ENCODE results near the gene DGKH. TPM values are rescaled to one million over a fixed set of nuclear protein-coding genes. Genes with fewer than 3 reads are reported as not detected.

Gene DGKH
- total RNA-seq = 10 to 100 TPM; 17.3 to 18.2 TPM

DNA sequence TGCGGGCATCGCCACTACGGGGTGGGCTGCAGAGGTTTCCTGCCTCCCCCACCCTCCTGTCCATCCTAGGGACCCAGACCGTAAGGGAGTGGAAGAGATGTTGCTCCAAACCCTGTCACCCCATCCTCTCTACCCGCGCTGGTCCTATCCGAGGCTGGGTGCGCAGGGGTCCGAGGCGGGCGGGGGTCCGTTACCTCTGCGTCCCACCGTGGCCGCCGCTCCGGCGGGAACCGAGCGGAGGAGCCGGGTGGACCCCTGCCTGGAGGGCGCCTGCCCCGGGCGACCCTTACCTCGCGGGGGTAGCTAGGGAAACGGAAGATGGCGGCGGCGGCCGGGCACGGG, at the start of gene DGKH:
Gene DGKH, plus strand, starts transcription at position 307 of the 342 bp plus-strand sequence. CDS start 126 bp downstream, outside the sequence.
- peaks cover 38% of the 10 kb centered on the region for H3K4me1 Mint-ChIP-seq
- ChIA-PET CTCF (interaction anchor here (0.7 to 1.5 kb wide), 4 partner anchors 8 to 67 kb away, joined by 3 to 4 read pairs (median 3); no protein-coding TSS in a partner anchor), POLR2A (no interaction called here)
- no peak for DNase-seq
- H3K36me3 Mint-ChIP-seq (ENCODE audit: low read depth) = peaks cover 16% of the 10 kb centered on the region
- no peaks in the 10 kb centered on the region for H3K9me3 Mint-ChIP-seq
- H3K27me3 Mint-ChIP-seq = peaks cover 2% of the 10 kb centered on the region
- H3K27ac Mint-ChIP-seq = peak within 1 kb of the TSS; percentile 86
- peak within 1 kb of the TSS; percentile 85 for H3K4me3 Mint-ChIP-seq

DNA sequence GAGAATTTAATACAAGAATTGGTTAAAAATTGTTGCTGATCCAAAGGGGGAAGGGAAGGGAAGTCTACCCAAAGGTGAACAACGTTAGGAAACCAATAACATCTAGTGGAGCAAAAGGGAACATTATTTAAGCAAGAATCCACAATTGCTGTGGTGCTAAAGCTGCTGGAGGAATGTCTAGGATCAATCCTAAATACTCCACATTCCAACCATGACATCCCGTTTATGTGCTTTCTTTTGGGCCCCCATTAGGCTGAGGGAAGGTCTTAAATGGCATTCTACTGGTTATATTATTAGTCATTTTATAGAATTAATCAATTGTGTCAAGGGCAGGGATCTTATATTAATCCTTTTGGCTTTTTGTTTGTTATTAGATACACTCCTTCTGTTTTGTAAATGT, 47.6 kb upstream of the DGKH start:
- POLR2A ChIA-PET = no interaction called here
- no peak overlapping the region for H3K4me3 Mint-ChIP-seq
- CTCF ChIA-PET = interaction anchor here (1.0 kb wide), 2 partner anchors 10 to 20 kb away, joined by 3 to 4 read pairs; no protein-coding TSS in a partner anchor

GRCh38 chr13:42001580-42001979, 46.9 kb upstream of the DGKH start:
- Mint-ChIP-seq H3K4me1 (no peaks in the 10 kb centered on the region), H3K4me3 (no peak overlapping the region), H3K36me3 (ENCODE audit: low read depth) (no peaks in the 10 kb centered on the region), H3K27ac (no peak overlapping the region), H3K9me3 (no peaks in the 10 kb centered on the region), H3K27me3 (peaks cover 17% of the 10 kb centered on the region)
- CTCF ChIA-PET = interaction anchor here (1.0 kb wide), 2 partner anchors 11 to 20 kb away, joined by 3 to 4 read pairs; no protein-coding TSS in a partner anchor
- POLR2A ChIA-PET = no interaction called here
- DNase-seq = no peak

More for the DNA sequence above, 47.6 kb upstream of the DGKH start:
- peaks cover 2% of the 10 kb centered on the region for H3K4me1 Mint-ChIP-seq
- DNase-seq = no peak
- no peaks in the 10 kb centered on the region for H3K9me3 Mint-ChIP-seq
- peaks cover 17% of the 10 kb centered on the region for H3K27me3 Mint-ChIP-seq
- H3K27ac Mint-ChIP-seq = no peak overlapping the region
- no peaks in the 10 kb centered on the region for H3K36me3 Mint-ChIP-seq (ENCODE audit: low read depth)

GRCh38 chr13:42002066-42002465, 46.4 kb upstream of the DGKH start:
- Mint-ChIP-seq H3K4me3 (no peak overlapping the region), H3K36me3 (ENCODE audit: low read depth) (no peaks in the 10 kb centered on the region)
- POLR2A ChIA-PET = no interaction called here

GRCh38 chr13:42007844-42008243, 40.6 kb upstream of the DGKH start:
- no peak for DNase-seq
- H3K9me3 Mint-ChIP-seq = no peaks in the 10 kb centered on the region
- no peaks in the 10 kb centered on the region for H3K4me1 Mint-ChIP-seq
- no peaks in the 10 kb centered on the region for H3K27me3 Mint-ChIP-seq
- ChIA-PET POLR2A (no interaction called here), CTCF (no interaction called here)
- no peak overlapping the region for H3K27ac Mint-ChIP-seq
- no peak overlapping the region for H3K4me3 Mint-ChIP-seq
- no peaks in the 10 kb centered on the region for H3K36me3 Mint-ChIP-seq (ENCODE audit: low read depth)

More at GRCh38 chr13:42002066-42002465, 46.4 kb upstream of the DGKH start:
- peaks cover 17% of the 10 kb centered on the region for H3K27me3 Mint-ChIP-seq
- DNase-seq = no peak
- H3K4me1 Mint-ChIP-seq = no peaks in the 10 kb centered on the region
- H3K27ac Mint-ChIP-seq = no peak overlapping the region
- H3K9me3 Mint-ChIP-seq = no peaks in the 10 kb centered on the region
- CTCF ChIA-PET = no interaction called here

- Mint-ChIP-seq H3K4me1 (no peaks in the 10 kb centered on the region), H3K4me3 (no peak overlapping the region), H3K36me3 (ENCODE audit: low read depth) (no peaks in the 10 kb centered on the region), H3K27ac (no peak overlapping the region), H3K27me3 (no peaks in the 10 kb centered on the region), H3K9me3 (no peaks in the 10 kb centered on the region)
- ChIA-PET POLR2A (no interaction called here), CTCF (no interaction called here)
- DNase-seq = no peak
Observed at GRCh38 chr13:42009057-42009456, 39.4 kb upstream of the DGKH start.

DNA sequence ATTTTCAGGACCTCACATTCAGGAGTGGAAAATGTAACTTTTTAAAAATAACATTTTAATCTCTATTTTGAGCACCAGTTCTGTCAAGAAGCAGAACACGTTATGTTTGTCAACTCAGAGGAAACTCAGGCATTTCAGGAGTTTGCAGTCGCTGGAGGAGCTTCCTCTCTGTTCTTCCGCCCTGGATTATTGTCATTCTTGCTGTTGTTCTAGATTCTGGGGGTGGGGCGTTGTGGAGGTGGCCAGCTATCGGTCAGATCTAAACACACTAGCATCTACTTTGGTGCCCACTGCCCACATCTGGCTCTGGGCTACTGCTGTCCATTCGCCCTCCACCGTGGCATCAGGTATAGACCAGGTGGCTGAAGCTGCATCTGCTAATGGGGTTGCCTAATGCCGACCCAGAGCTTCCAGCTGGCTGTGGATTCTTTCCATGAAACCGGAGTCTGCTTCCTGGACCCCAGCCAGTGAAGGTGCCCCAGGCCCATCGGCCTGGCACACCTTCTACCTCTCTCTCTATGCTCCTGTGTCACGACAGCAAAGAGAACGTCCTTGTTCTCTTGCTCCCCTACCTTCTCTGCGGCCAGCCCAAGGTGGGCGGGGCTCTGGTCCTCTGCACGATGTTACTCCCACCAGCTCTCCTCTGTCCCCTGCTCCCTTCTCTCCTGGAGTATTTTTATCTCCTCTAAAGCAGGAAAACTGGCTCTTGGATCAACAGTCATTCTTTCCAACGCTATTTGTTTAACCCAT, 36.7 kb upstream of the DGKH start:
- no peak overlapping the region for H3K27ac Mint-ChIP-seq
- CTCF ChIA-PET = interaction anchor here (0.5 to 0.6 kb wide), 2 partner anchors 267 to 900 kb away, joined by 3 to 5 read pairs; no protein-coding TSS in a partner anchor
- H3K36me3 Mint-ChIP-seq (ENCODE audit: low read depth) = no peaks in the 10 kb centered on the region
- H3K4me1 Mint-ChIP-seq = no peaks in the 10 kb centered on the region
- no peaks in the 10 kb centered on the region for H3K9me3 Mint-ChIP-seq
- POLR2A ChIA-PET = no interaction called here
- no peak for DNase-seq
- no peak overlapping the region for H3K4me3 Mint-ChIP-seq
- peaks cover 4% of the 10 kb centered on the region for H3K27me3 Mint-ChIP-seq

- Mint-ChIP-seq H3K36me3 (ENCODE audit: low read depth) (no peaks in the 10 kb centered on the region), H3K4me3 (no peak overlapping the region), H3K27me3 (peaks cover 14% of the 10 kb centered on the region), H3K27ac (no peak overlapping the region), H3K9me3 (no peaks in the 10 kb centered on the region), H3K4me1 (no peaks in the 10 kb centered on the region)
- CTCF ChIA-PET = no interaction called here
- POLR2A ChIA-PET = no interaction called here
- DNase-seq = no peak
Observed at GRCh38 chr13:42014119-42014518, 34.3 kb upstream of the DGKH start.

GRCh38 chr13:42017264-42017663, 31.2 kb upstream of the DGKH start:
- CTCF ChIA-PET = no interaction called here
- no peaks in the 10 kb centered on the region for H3K4me1 Mint-ChIP-seq
- DNase-seq = no peak
- no peaks in the 10 kb centered on the region for H3K9me3 Mint-ChIP-seq
- H3K4me3 Mint-ChIP-seq = no peak overlapping the region
- H3K36me3 Mint-ChIP-seq (ENCODE audit: low read depth) = no peaks in the 10 kb centered on the region
- peaks cover 14% of the 10 kb centered on the region for H3K27me3 Mint-ChIP-seq
- no peak overlapping the region for H3K27ac Mint-ChIP-seq
- POLR2A ChIA-PET = no interaction called here

DNA sequence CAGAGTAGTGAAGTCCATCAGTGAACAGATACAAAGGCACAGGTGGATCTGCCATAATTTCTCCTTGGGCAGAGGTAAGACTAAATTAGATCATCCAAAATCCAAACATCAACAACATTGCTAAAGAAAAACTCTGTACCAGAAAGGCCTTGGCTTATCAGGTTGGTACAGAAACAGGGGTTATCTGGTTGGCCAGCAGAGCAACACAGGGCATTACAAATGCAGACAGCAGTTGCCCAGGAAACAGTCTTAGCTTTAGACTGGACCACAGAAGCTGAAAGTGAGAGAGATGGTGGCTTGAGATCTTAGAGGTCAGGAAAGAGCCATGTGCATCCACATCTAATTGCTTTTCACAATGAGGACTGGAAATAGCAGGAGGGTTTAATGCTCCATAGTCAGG, 26.6 kb upstream of the DGKH start:
- Mint-ChIP-seq H3K27ac (no peak overlapping the region), H3K4me1 (no peaks in the 10 kb centered on the region), H3K4me3 (no peak overlapping the region), H3K36me3 (ENCODE audit: low read depth) (no peaks in the 10 kb centered on the region), H3K9me3 (no peaks in the 10 kb centered on the region), H3K27me3 (peaks cover 9% of the 10 kb centered on the region)
- POLR2A ChIA-PET = no interaction called here
- CTCF ChIA-PET = interaction anchor here (0.7 kb wide), 1 partner anchor 21 kb away, joined by 4 read pairs; no protein-coding TSS in a partner anchor
- no peak for DNase-seq

DNA sequence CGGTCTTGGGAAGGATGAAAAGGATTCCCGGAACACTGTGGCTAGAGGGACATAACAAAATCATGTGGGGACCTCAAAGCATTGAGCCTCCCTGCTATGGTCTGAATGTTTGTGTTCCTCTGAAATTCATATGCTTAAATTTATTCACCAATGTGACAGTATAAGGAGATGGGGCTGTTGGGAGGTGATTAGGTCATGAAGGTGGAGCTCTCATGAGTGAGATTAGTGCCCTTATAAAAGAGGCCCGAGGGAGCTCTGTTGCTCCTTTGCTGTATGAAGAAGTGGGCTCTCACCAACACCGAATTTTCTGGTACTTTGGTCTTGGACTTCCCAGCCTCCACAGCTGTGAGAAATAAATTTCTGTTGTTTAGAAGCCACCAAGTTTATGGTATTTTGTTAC, 26.1 kb upstream of the DGKH start:
- CTCF ChIA-PET = no interaction called here
- no peak overlapping the region for H3K27ac Mint-ChIP-seq
- no peak overlapping the region for H3K4me3 Mint-ChIP-seq
- H3K4me1 Mint-ChIP-seq = no peaks in the 10 kb centered on the region
- DNase-seq = no peak
- H3K27me3 Mint-ChIP-seq = peaks cover 4% of the 10 kb centered on the region
- H3K36me3 Mint-ChIP-seq (ENCODE audit: low read depth) = no peaks in the 10 kb centered on the region
- POLR2A ChIA-PET = no interaction called here
- H3K9me3 Mint-ChIP-seq = no peaks in the 10 kb centered on the region

DNA sequence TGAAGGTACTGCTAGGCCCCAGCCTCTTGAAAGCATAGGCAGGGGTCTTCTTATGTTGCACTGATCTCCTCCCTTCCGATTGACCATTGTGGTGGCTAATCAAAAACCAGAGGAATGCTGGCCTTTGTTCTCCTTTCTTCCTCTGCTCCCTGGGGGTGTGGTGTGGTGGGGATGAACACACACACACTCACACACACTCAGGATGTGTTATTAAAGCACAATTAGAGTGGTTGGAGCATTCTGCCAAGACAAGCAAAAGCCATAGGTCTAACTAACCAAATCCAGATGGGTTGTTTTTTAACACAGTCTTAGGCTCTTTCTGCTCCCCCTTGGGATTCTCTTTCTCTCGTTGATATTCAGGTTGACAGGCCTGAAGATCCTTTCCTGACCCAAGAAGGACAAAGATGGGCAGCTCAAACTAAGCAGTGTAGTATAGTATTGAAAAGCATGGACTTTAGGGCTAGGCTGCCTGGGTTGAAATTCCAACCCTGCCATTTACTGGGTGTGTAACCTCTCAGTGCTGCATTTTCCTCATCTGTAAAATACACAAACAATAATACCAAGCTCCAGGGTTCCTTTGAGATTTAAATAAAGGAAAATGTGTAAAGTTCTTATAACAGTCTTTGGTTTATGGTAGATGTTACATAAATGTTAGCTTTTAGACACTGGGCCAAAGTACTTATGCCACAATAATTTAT, 25.5 kb upstream of the DGKH start:
- Mint-ChIP-seq H3K27me3 (no peaks in the 10 kb centered on the region), H3K9me3 (no peaks in the 10 kb centered on the region), H3K36me3 (ENCODE audit: low read depth) (no peaks in the 10 kb centered on the region), H3K4me1 (no peaks in the 10 kb centered on the region), H3K27ac (no peak overlapping the region), H3K4me3 (no peak overlapping the region)
- POLR2A ChIA-PET = no interaction called here
- CTCF ChIA-PET = no interaction called here
- no peak for DNase-seq

DNA sequence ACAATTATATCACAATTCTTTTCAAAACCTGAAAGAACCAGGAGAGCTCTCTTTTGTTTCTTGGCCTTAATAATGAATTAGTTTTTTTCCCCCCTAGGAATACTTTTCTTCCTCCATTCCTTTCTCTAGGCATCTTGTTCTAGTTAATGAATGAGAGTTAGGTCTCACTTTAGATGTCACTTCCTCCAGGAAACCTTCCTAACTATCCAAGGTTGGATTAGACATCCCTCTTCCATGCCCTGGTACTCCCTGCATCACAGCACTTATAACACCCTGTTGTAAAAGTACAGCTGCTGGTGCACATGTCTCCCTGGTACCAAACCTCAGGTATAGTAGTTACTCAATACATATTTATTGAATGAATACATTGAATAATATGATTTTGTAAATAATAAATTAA, 21.2 kb upstream of the DGKH start:
- Mint-ChIP-seq H3K4me3 (no peak overlapping the region), H3K4me1 (no peaks in the 10 kb centered on the region), H3K27ac (no peak overlapping the region), H3K36me3 (ENCODE audit: low read depth) (no peaks in the 10 kb centered on the region), H3K9me3 (no peaks in the 10 kb centered on the region), H3K27me3 (peaks cover 2% of the 10 kb centered on the region)
- ChIA-PET CTCF (interaction anchor here (0.8 to 1.6 kb wide), 2 partner anchors 21 to 124 kb away, joined by 3 to 4 read pairs; partner anchors contain the start of gene DGKH), POLR2A (no interaction called here)
- DNase-seq = no peak

Measured in activated CD4-positive, alpha-beta T cell treated with anti-CD3 and anti-CD28 coated beads, Interleukin-2, amount 10 ng/mL, durations not matched to agents 7 days and 5 days (primary cell).